Measurements from ENCODE around the gene GAS7.

GRCh38 chr17:9951803-9952202 is 246.6 kb downstream of the GAS7 start:
- TF ChIP-seq CTCF (conservative IDR thresholded peaks at IDR 0.05; ENCODE audit: low read depth in 2 of 2) (no peak), EZH2 (IDR thresholded peaks at IDR 0.05; ENCODE audit: low read depth, unreplicated experiment) (no peak), REST (IDR thresholded peaks at IDR 0.05; ENCODE audit: unreplicated experiment) (no peak), POLR2AphosphoS5 (IDR thresholded peaks at IDR 0.05; ENCODE audit: low read depth) (no peak), EZH2phosphoT487 (IDR thresholded peaks at IDR 0.05; ENCODE audit: unreplicated experiment) (no peak), ZNF114 (CRISPR knock-in tag; IDR thresholded peaks at IDR 0.05) (no peak), CREB1 (CRISPR knock-in tag; IDR thresholded peaks at IDR 0.05; ENCODE audit: low read depth) (no peak), ETS1 (IDR thresholded peaks at IDR 0.05) (no peak), STAT1 (IDR thresholded peaks at IDR 0.05; ENCODE audit: unreplicated experiment) (no peak), JUNB (IDR thresholded peaks at IDR 0.05; ENCODE audit: unreplicated experiment) (no peak), ZNF331 (CRISPR knock-in tag; IDR thresholded peaks at IDR 0.05; ENCODE audit: low read depth) (no peak), NANOG (IDR thresholded peaks at IDR 0.05; ENCODE audit: borderline replicate concordance) (no peak), ZNF462 (CRISPR knock-in tag; IDR thresholded peaks at IDR 0.05) (no peak)
